HL-60 (cell line): ENCODE data around the gene CRIM1.

Experiments
- DNase-seq, 2 experiments: peaks; one replicate each; pipeline ENCODE4 v3.0.0-alpha.2; 2010 to 2020; ENCODE audit warnings: low read depth in 1 of 2, low spot score in 1 of 2
- H3K27ac ChIP-seq: fragments of 250-450 bp; sonication (Bioruptor Pico); replicated peaks from 2 replicates; pipeline ENCODE4 v1.5.1; 2020; ENCODE audit warnings: mild to moderate bottlenecking, moderate library complexity
- H3K27me3 ChIP-seq: fragments of 250-450 bp; sonication (Bioruptor Pico); 2 replicates; pipeline ENCODE4 v1.5.1; 2021; ENCODE audit warnings: mild to moderate bottlenecking, moderate library complexity; ENCODE audit not compliant: insufficient read depth, poor library complexity, severe bottlenecking
- H3K4me3 ChIP-seq: replicated peaks from 2 replicates; pipeline ENCODE4 v1.5.1; 2011; ENCODE audit warnings: mild to moderate bottlenecking, control low read depth, low read length; ENCODE audit not compliant: insufficient read depth
- CTCF ChIP-seq: IDR thresholded peaks from one replicate; pipeline ENCODE4 v1.5.1; 2011; ENCODE audit warnings: low read length, control low read depth, inconsistent platforms; ENCODE audit not compliant: insufficient read depth
- GABPA ChIP-seq: IDR thresholded peaks from 2 replicates; pipeline ENCODE4 v1.6.1; 2012; ENCODE audit warnings: low read depth
- POLR2AphosphoS5 ChIP-seq: IDR thresholded peaks from 2 replicates; pipeline ENCODE4 v1.6.1; 2012; ENCODE audit warnings: low read depth
- REST ChIP-seq: IDR thresholded peaks from 2 replicates; pipeline ENCODE4 v1.6.1; 2012; ENCODE audit warnings: low read depth; ENCODE audit not compliant: insufficient replicate concordance
- SPI1 ChIP-seq: IDR thresholded peaks from 2 replicates; pipeline ENCODE4 v1.6.1; 2012; ENCODE audit warnings: low read depth, mild to moderate bottlenecking, borderline replicate concordance

Gene CRIM1

GRCh38 chr2:36492216-36492945, 136.8 kb downstream of the CRIM1 start:
- H3K27me3 ChIP-seq: no peaks in the 10 kb centered on the region
- no peak overlapping the region for H3K4me3 ChIP-seq
- DNase-seq: no peak
- no peak overlapping the region for H3K27ac ChIP-seq
- TF ChIP-seq REST (no peak), GABPA (no peak), SPI1 (no peak), POLR2AphosphoS5 (no peak), CTCF (no peak)

- H3K27me3 ChIP-seq: no peaks in the 10 kb centered on the region
- no peak overlapping the region for H3K4me3 ChIP-seq
- TF ChIP-seq SPI1: no peak
- no peak for TF ChIP-seq CTCF
- TF ChIP-seq REST: no peak
- no peak for TF ChIP-seq POLR2AphosphoS5
- no peak for TF ChIP-seq GABPA
- no peak for DNase-seq
- no peak overlapping the region for H3K27ac ChIP-seq
Measured at GRCh38 chr2:36493306-36493705, 137.7 kb downstream of the CRIM1 start.

GRCh38 chr2:36497570-36498163, 142.1 kb downstream of the CRIM1 start:
- DNase-seq: no peak
- TF ChIP-seq GABPA (no peak), CTCF (no peak), POLR2AphosphoS5 (no peak), SPI1 (no peak), REST (no peak)
- H3K4me3 ChIP-seq: no peak overlapping the region
- H3K27ac ChIP-seq: no peak overlapping the region
- H3K27me3 ChIP-seq: no peaks in the 10 kb centered on the region
